Tibial nerve (tissue), 3 donors: ENCODE measurements around the gene PRKAR1B.

Experiments
- POLR2A ChIP-seq, 2 donors: fragments of 450-650 bp; IDR thresholded peaks; one replicate each; pipeline ENCODE4 v1.6.1; 2017; ENCODE audit warnings: antibody characterized with exemption in 2 of 2, mild to moderate bottlenecking in 2 of 2, moderate library complexity in 2 of 2
- TF ChIP-seq, protein P1 (sequence below), 5 experiments: fragments of 200-600 bp in 3 of 5; fragments of 450-650 bp in 2 of 5; sonication (generic) in 3 of 5; IDR thresholded peaks; one replicate each; pipeline ENCODE4 v1.5.1; 2016 to 2019; ENCODE audit warnings: antibody characterized with exemption in 5 of 5, mild to moderate bottlenecking in 3 of 5, moderate library complexity in 2 of 5

DNA sequence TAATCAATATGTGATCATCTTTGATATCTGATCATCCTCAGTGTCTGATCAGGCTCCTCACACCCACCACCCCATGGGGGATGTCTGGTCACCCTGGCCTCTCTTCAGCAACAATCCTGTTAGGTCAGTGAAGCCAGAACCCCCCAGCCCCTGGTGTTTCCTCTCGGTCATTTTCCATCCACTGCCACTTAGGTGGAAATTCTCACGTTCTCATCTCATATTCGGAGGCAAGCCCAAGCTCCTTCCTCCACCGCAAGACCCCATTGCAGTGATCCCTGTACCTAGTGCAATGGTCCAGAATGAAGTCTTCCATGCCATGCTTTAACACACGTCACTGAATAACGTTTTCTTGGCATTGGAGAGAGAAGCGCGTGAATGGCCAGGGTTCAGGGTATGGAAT lies 103.6 kb downstream of the PRKAR1B start:
- TF ChIP-seq, protein P1, sequence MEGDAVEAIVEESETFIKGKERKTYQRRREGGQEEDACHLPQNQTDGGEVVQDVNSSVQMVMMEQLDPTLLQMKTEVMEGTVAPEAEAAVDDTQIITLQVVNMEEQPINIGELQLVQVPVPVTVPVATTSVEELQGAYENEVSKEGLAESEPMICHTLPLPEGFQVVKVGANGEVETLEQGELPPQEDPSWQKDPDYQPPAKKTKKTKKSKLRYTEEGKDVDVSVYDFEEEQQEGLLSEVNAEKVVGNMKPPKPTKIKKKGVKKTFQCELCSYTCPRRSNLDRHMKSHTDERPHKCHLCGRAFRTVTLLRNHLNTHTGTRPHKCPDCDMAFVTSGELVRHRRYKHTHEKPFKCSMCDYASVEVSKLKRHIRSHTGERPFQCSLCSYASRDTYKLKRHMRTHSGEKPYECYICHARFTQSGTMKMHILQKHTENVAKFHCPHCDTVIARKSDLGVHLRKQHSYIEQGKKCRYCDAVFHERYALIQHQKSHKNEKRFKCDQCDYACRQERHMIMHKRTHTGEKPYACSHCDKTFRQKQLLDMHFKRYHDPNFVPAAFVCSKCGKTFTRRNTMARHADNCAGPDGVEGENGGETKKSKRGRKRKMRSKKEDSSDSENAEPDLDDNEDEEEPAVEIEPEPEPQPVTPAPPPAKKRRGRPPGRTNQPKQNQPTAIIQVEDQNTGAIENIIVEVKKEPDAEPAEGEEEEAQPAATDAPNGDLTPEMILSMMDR (IDR thresholded peaks at IDR 0.05) = no peak
- no peak for TF ChIP-seq POLR2A (IDR thresholded peaks at IDR 0.05)
